ENCODE results near the gene NFIC.
"Not testable (repeated sequence)": the region's sequence is repeated elsewhere in the genome, so short reads cannot be mapped to it uniquely, and the experiment has no call there.

Gene NFIC

GRCh38 chr19:3336680-3337523 lies 29.5 kb upstream of the NFIC start:
- no peak for DNase-seq (ENCODE audit: low read depth in 3 of 3)

- no peak for DNase-seq (ENCODE audit: low read depth in 3 of 3)
These were observed 27.7 kb upstream of the NFIC start for GRCh38 chr19:3338541-3339181.

GRCh38 chr19:3340340-3340739 lies 26.0 kb upstream of the NFIC start:
- no peak for DNase-seq (ENCODE audit: low read depth in 3 of 3)

- DNase-seq (ENCODE audit: low read depth in 3 of 3), result no peak
These were observed 24.1 kb upstream of the NFIC start for GRCh38 chr19:3342246-3342645.

- DNase-seq (ENCODE audit: low read depth in 3 of 3), result not testable (repeated sequence)
These were observed 23.4 kb upstream of the NFIC start for GRCh38 chr19:3342962-3343361.

- no peak for DNase-seq (ENCODE audit: low read depth in 3 of 3)
These were observed 22.5 kb upstream of the NFIC start for GRCh38 chr19:3343619-3344502.

- DNase-seq (ENCODE audit: low read depth in 3 of 3), result no peak
These were observed 21.5 kb upstream of the NFIC start for GRCh38 chr19:3344608-3345598.

- DNase-seq (ENCODE audit: low read depth in 3 of 3), result no peak
These were observed 20.4 kb upstream of the NFIC start for GRCh38 chr19:3345850-3346460.

- no peak for DNase-seq (ENCODE audit: low read depth in 3 of 3)
These were observed 19.6 kb upstream of the NFIC start for GRCh38 chr19:3346677-3347353.

GRCh38 chr19:3348042-3348441 lies 18.3 kb upstream of the NFIC start:
- no peak for DNase-seq (ENCODE audit: low read depth in 3 of 3)

- not testable (repeated sequence) for DNase-seq (ENCODE audit: low read depth in 3 of 3)
These were observed 17.9 kb upstream of the NFIC start for GRCh38 chr19:3348469-3348868.

- DNase-seq (ENCODE audit: low read depth in 3 of 3), result no peak
These were observed 16.2 kb upstream of the NFIC start for GRCh38 chr19:3350014-3350663.

- DNase-seq (ENCODE audit: low read depth in 3 of 3), result no peak
These were observed 14.5 kb upstream of the NFIC start for GRCh38 chr19:3351702-3352447.

GRCh38 chr19:3353493-3353892 lies 12.9 kb upstream of the NFIC start:
- no peak for DNase-seq (ENCODE audit: low read depth in 3 of 3)

- DNase-seq (ENCODE audit: low read depth in 3 of 3), result no peak
These were observed 9.6 kb upstream of the NFIC start for GRCh38 chr19:3356805-3357204.

GRCh38 chr19:3357271-3357991 lies 9.0 kb upstream of the NFIC start:
- DNase-seq (ENCODE audit: low read depth in 3 of 3), result no peak

- DNase-seq (ENCODE audit: low read depth in 3 of 3), result no peak
These were observed 8.2 kb upstream of the NFIC start for GRCh38 chr19:3357992-3358688.

- no peak for DNase-seq (ENCODE audit: low read depth in 3 of 3)
These were observed 7.7 kb upstream of the NFIC start for GRCh38 chr19:3358689-3359014.

Data from stimulated activated CD4-positive, alpha-beta T cell treated with anti-CD3 and anti-CD28 coated beads, TNF-alpha, amount 100 ng/mL, for 48 hours (primary cell).